ENCODE measurements around the gene PPT2.

Gene PPT2

GRCh38 chr6:32166411-32167061 lies 12.6 kb downstream of the PPT2 start:
- Histone ChIP-seq H3K9me3 (ENCODE audit: control insufficient read depth in 5 of 5, low read length in 5 of 5) (no peaks in the 10 kb centered on the region), H3K9ac (ENCODE audit: low read length in 5 of 5) (no peak overlapping the region), H3K4me1 (ENCODE audit: control insufficient read depth in 5 of 5, insufficient read depth in 5 of 5, low read length in 5 of 5) (peaks cover 0 to 19% (median 5%) of the 10 kb centered on the region in 5 donors), H3K4me3 (ENCODE audit: low read depth in 1 of 5, low read length in 5 of 5) (no peak overlapping the region), H3K27ac (ENCODE audit: low read depth, low read length) (no peak overlapping the region), H3K36me3 (ENCODE audit: control insufficient read depth in 5 of 5, insufficient read depth in 5 of 5, low read length in 5 of 5) (peaks cover 0 to 77% (median 60%) of the 10 kb centered on the region in 5 donors), H3K27me3 (ENCODE audit: control insufficient read depth in 5 of 5, insufficient read depth in 4 of 5, low read length in 5 of 5) (no peaks in the 10 kb centered on the region)

DNA sequence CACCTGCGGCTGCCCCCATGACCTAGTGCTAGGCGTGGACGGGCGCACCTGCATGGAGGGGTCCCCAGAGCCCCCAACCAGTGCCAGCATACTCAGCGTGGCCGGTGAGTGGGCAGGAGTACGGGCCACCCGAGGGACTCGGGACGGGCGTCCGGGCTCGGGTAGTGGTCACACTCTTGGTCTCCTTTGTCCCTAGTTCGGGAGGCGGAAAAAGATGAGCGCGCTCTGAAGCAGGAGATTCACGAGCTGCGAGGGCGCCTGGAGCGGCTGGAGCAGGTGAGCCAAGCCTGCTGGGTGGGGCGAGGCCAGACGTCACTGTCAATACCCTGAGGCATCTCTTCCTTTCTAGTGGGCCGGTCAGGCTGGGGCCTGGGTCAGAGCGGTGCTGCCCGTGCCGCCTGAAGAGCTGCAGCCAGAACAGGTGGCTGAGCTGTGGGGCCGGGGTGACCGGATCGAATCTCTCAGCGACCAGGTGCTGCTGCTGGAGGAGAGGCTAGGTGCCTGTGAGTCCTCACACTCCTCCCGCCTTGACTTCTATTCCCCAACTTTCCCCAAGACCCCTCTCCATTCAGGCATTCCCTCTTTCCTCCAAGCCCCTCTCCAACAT lies 13.3 kb downstream of the PPT2 start:
- no peak overlapping the region for H3K4me3 ChIP-seq (ENCODE audit: low read depth in 1 of 5, low read length in 5 of 5)
- no peak overlapping the region for H3K9ac ChIP-seq (ENCODE audit: low read length in 5 of 5)
- peaks cover 0 to 77% (median 60%) of the 10 kb centered on the region in 5 donors for H3K36me3 ChIP-seq (ENCODE audit: control insufficient read depth in 5 of 5, insufficient read depth in 5 of 5, low read length in 5 of 5)
- H3K27me3 ChIP-seq (ENCODE audit: control insufficient read depth in 5 of 5, insufficient read depth in 4 of 5, low read length in 5 of 5): no peaks in the 10 kb centered on the region
- H3K9me3 ChIP-seq (ENCODE audit: control insufficient read depth in 5 of 5, low read length in 5 of 5): no peaks in the 10 kb centered on the region
- no peak overlapping the region for H3K27ac ChIP-seq (ENCODE audit: low read depth, low read length)
- peaks cover 0 to 19% (median 5%) of the 10 kb centered on the region in 5 donors for H3K4me1 ChIP-seq (ENCODE audit: control insufficient read depth in 5 of 5, insufficient read depth in 5 of 5, low read length in 5 of 5)

GRCh38 chr6:32167761-32168262 lies 13.9 kb downstream of the PPT2 start:
- H3K9me3 ChIP-seq (ENCODE audit: control insufficient read depth in 5 of 5, low read length in 5 of 5): no peaks in the 10 kb centered on the region
- H3K27me3 ChIP-seq (ENCODE audit: control insufficient read depth in 5 of 5, insufficient read depth in 4 of 5, low read length in 5 of 5): no peaks in the 10 kb centered on the region
- peaks cover 0 to 16% (median 5%) of the 10 kb centered on the region in 5 donors for H3K4me1 ChIP-seq (ENCODE audit: control insufficient read depth in 5 of 5, insufficient read depth in 5 of 5, low read length in 5 of 5)
- H3K36me3 ChIP-seq (ENCODE audit: control insufficient read depth in 5 of 5, insufficient read depth in 5 of 5, low read length in 5 of 5): peaks cover 0 to 71% (median 56%) of the 10 kb centered on the region in 5 donors
- H3K4me3 ChIP-seq (ENCODE audit: low read depth in 1 of 5, low read length in 5 of 5): no peak overlapping the region
- no peak overlapping the region for H3K27ac ChIP-seq (ENCODE audit: low read depth, low read length)
- no peak overlapping the region for H3K9ac ChIP-seq (ENCODE audit: low read length in 5 of 5)

GRCh38 chr6:32168350-32168749 lies 14.4 kb downstream of the PPT2 start:
- Histone ChIP-seq H3K27ac (ENCODE audit: low read depth, low read length) (no peak overlapping the region), H3K36me3 (ENCODE audit: control insufficient read depth in 5 of 5, insufficient read depth in 5 of 5, low read length in 5 of 5) (peaks cover 0 to 68% (median 52%) of the 10 kb centered on the region in 5 donors), H3K4me1 (ENCODE audit: control insufficient read depth in 5 of 5, insufficient read depth in 5 of 5, low read length in 5 of 5) (peaks cover 0 to 15% (median 5%) of the 10 kb centered on the region in 5 donors)

DNA sequence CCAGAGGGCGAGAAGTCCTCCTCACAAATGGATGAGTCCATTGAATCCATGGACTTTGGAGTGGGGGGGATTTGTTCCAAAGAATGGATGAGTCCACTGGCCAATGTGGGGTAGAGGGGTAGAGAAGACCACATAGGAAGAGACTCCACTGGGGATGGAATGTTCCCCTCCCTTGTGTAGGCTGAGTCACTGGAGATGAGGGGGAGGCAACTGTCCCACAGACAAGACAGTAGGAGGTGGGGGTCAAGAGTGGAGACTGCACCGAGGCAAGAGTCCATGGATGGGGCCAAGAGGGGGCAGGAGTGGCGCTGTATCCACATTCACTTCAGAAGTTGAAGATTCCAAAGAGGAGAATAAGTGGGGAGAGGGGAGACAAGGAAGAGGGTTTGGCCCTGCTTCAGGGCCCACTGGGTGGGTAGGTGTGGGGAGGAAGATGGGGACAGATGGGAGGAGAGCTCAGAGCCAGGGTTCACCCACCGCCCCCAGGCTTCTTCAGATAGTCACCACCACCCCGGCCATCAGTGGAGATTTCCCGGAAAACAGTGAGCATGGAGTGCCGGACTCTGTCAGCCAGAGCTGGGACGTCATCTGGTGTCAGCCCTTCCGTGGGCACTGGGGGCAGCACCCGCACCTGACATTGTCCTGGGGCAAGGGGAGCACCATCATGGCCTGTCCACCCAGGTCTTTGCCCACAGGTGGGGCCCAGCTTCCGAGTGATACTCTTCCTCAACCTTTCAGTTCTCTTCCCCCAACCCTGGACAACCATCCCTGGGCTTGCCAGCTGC lies 15.1 kb downstream of the PPT2 start:
- H3K4me1 ChIP-seq (ENCODE audit: control insufficient read depth in 5 of 5, insufficient read depth in 5 of 5, low read length in 5 of 5): peaks cover 0 to 10% (median under 1%) of the 10 kb centered on the region in 5 donors
- peaks cover 0 to 63% (median 52%) of the 10 kb centered on the region in 5 donors for H3K36me3 ChIP-seq (ENCODE audit: control insufficient read depth in 5 of 5, insufficient read depth in 5 of 5, low read length in 5 of 5)
- H3K4me3 ChIP-seq (ENCODE audit: low read depth in 1 of 5, low read length in 5 of 5): no peak overlapping the region
- no peak overlapping the region for H3K27ac ChIP-seq (ENCODE audit: low read depth, low read length)
- H3K9me3 ChIP-seq (ENCODE audit: control insufficient read depth in 5 of 5, low read length in 5 of 5): no peaks in the 10 kb centered on the region
- no peaks in the 10 kb centered on the region for H3K27me3 ChIP-seq (ENCODE audit: control insufficient read depth in 5 of 5, insufficient read depth in 4 of 5, low read length in 5 of 5)
- H3K9ac ChIP-seq (ENCODE audit: low read length in 5 of 5): no peak overlapping the region

More at GRCh38 chr6:32168350-32168749, 14.4 kb downstream of the PPT2 start:
- Histone ChIP-seq H3K9ac (ENCODE audit: low read length in 5 of 5) (no peak overlapping the region), H3K27me3 (ENCODE audit: control insufficient read depth in 5 of 5, insufficient read depth in 4 of 5, low read length in 5 of 5) (no peaks in the 10 kb centered on the region), H3K4me3 (ENCODE audit: low read depth in 1 of 5, low read length in 5 of 5) (no peak overlapping the region), H3K9me3 (ENCODE audit: control insufficient read depth in 5 of 5, low read length in 5 of 5) (no peaks in the 10 kb centered on the region)

- Histone ChIP-seq H3K9ac (ENCODE audit: low read length in 5 of 5) (no peak overlapping the region), H3K4me1 (ENCODE audit: control insufficient read depth in 5 of 5, insufficient read depth in 5 of 5, low read length in 5 of 5) (peaks cover 2 to 16% (median 9%) of the 10 kb centered on the region in 5 donors), H3K36me3 (ENCODE audit: control insufficient read depth in 5 of 5, insufficient read depth in 5 of 5, low read length in 5 of 5) (peaks cover 0 to 59% (median 52%) of the 10 kb centered on the region in 5 donors), H3K27me3 (ENCODE audit: control insufficient read depth in 5 of 5, insufficient read depth in 4 of 5, low read length in 5 of 5) (no peaks in the 10 kb centered on the region), H3K9me3 (ENCODE audit: control insufficient read depth in 5 of 5, low read length in 5 of 5) (no peaks in the 10 kb centered on the region), H3K27ac (ENCODE audit: low read depth, low read length) (no peak overlapping the region), H3K4me3 (ENCODE audit: low read depth in 1 of 5, low read length in 5 of 5) (no peak overlapping the region)
These were observed 16.4 kb downstream of the PPT2 start for GRCh38 chr6:32170294-32170693.

DNA sequence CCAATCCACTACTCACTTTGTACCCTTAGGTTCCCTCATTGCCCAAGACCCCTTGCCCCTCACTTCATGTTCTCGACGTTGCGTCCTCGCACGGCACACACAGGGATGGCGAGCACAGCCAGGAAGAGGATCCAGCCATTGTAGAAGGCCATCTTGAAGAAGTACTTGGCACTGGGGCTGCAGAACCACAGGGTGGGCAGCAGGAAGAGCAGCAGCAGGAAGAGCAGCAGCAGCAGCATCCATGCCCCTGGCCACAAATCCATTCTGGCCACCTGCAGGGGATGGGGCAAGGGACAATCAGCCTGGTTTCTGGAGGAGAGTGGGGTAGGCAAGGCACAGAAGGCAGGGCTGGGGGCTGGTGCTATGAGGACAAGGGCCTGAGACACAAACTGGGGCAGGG lies 17.3 kb downstream of the PPT2 start:
- H3K36me3 ChIP-seq (ENCODE audit: control insufficient read depth in 5 of 5, insufficient read depth in 5 of 5, low read length in 5 of 5): peaks cover 0 to 52% (median 49%) of the 10 kb centered on the region in 5 donors
- H3K9ac ChIP-seq (ENCODE audit: low read length in 5 of 5): no peak overlapping the region
- no peaks in the 10 kb centered on the region for H3K27me3 ChIP-seq (ENCODE audit: control insufficient read depth in 5 of 5, insufficient read depth in 4 of 5, low read length in 5 of 5)
- no peaks in the 10 kb centered on the region for H3K9me3 ChIP-seq (ENCODE audit: control insufficient read depth in 5 of 5, low read length in 5 of 5)
- peaks cover 3 to 22% (median 15%) of the 10 kb centered on the region in 5 donors for H3K4me1 ChIP-seq (ENCODE audit: control insufficient read depth in 5 of 5, insufficient read depth in 5 of 5, low read length in 5 of 5)
- H3K4me3 ChIP-seq (ENCODE audit: low read depth in 1 of 5, low read length in 5 of 5): no peak overlapping the region
- no peak overlapping the region for H3K27ac ChIP-seq (ENCODE audit: low read depth, low read length)

DNA sequence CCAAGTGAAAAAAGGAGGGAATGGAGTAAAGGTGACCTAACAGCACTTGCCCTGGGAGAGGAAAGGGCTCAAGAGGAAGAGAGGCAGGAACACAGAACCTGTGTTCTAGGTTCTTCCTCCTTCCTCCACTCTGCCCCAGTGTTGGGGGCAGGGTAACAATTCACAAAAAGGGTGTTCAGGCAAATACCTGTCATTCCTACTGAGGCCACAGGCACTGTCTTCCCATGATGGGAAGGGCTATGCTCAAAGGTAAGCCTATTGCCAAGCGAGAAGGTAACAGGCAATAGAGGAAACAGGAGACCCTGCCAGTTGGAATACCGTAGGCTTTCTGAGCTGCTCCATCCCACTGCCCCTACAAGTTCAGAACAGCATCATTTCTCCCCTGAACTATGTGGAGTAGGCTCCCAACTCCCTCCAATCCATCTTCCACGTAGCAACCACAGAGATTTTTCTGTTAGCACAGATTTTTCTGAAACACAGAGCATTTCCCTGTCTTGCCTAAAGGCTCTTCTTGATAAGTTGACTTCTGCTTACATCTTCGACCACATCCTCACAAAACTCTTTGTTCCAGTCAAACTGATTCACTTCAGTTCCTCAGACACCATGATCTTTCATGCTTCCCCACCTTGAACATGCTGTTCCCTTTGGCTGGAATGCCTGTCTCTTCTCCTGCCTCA lies 19.2 kb downstream of the PPT2 start:
- Histone ChIP-seq H3K36me3 (ENCODE audit: control insufficient read depth in 5 of 5, insufficient read depth in 5 of 5, low read length in 5 of 5) (peaks cover 0 to 32% (median 30%) of the 10 kb centered on the region in 5 donors), H3K4me3 (ENCODE audit: low read depth in 1 of 5, low read length in 5 of 5) (no peak overlapping the region), H3K27ac (ENCODE audit: low read depth, low read length) (no peak overlapping the region), H3K9ac (ENCODE audit: low read length in 5 of 5) (peak overlapping the region in 3 of 5 donors; percentile 12 to 33 (median 25)), H3K9me3 (ENCODE audit: control insufficient read depth in 5 of 5, low read length in 5 of 5) (no peaks in the 10 kb centered on the region), H3K4me1 (ENCODE audit: control insufficient read depth in 5 of 5, insufficient read depth in 5 of 5, low read length in 5 of 5) (peaks cover 13 to 40% (median 29%) of the 10 kb centered on the region in 5 donors), H3K27me3 (ENCODE audit: control insufficient read depth in 5 of 5, insufficient read depth in 4 of 5, low read length in 5 of 5) (no peaks in the 10 kb centered on the region)

GRCh38 chr6:32174416-32174815 lies 20.5 kb downstream of the PPT2 start:
- Histone ChIP-seq H3K4me3 (ENCODE audit: low read depth in 1 of 5, low read length in 5 of 5) (no peak overlapping the region), H3K27me3 (ENCODE audit: control insufficient read depth in 5 of 5, insufficient read depth in 4 of 5, low read length in 5 of 5) (no peaks in the 10 kb centered on the region), H3K27ac (ENCODE audit: low read depth, low read length) (no peak overlapping the region), H3K9ac (ENCODE audit: low read length in 5 of 5) (no peak overlapping the region), H3K4me1 (ENCODE audit: control insufficient read depth in 5 of 5, insufficient read depth in 5 of 5, low read length in 5 of 5) (peaks cover 14 to 51% (median 38%) of the 10 kb centered on the region in 5 donors), H3K9me3 (ENCODE audit: control insufficient read depth in 5 of 5, low read length in 5 of 5) (no peaks in the 10 kb centered on the region), H3K36me3 (ENCODE audit: control insufficient read depth in 5 of 5, insufficient read depth in 5 of 5, low read length in 5 of 5) (peaks cover 0 to 20% (median 17%) of the 10 kb centered on the region in 5 donors)

Data from subcutaneous abdominal adipose tissue (tissue), 5 donors.